SK-N-MC (cell line): ENCODE measurements around the gene CD27.

Experiments used
- EZH2 ChIP-seq: fragments of 200-600 bp; sonication (generic); IDR thresholded peaks from one replicate; pipeline ENCODE4 v1.6.1; 2017; ENCODE audit warnings: antibody characterized with exemption
- FOXP2 ChIP-seq: optimal IDR thresholded peaks from 2 replicates; pipeline ENCODE3; 2011; ENCODE audit warnings: mild to moderate bottlenecking, moderate library complexity; ENCODE audit not compliant: insufficient read depth; ENCODE audit errors: extremely low read length, control extremely low read depth
- POLR2AphosphoS5 ChIP-seq: IDR thresholded peaks from 2 replicates; pipeline ENCODE4 v1.6.1; 2012; ENCODE audit warnings: mild to moderate bottlenecking, low read depth, low read length, borderline replicate concordance

GRCh38 chr12:6451348-6452244 lies 6.8 kb downstream of the CD27 start, which contains the start of gene TAPBPL:
- no peak for TF ChIP-seq EZH2
- TF ChIP-seq POLR2AphosphoS5 = peak; percentile 59
- TF ChIP-seq FOXP2 = no peak
